ENCODE data around the gene VAPB. TPM values are rescaled to one million over a fixed set of nuclear protein-coding genes. Genes with fewer than 3 reads are reported as not detected.
A peak's percentile ranks its signal among the peaks of the same experiment; 100 is the strongest.

Gene VAPB
- total RNA-seq, 1 donor from 2014 or later: 47.6 TPM

DNA sequence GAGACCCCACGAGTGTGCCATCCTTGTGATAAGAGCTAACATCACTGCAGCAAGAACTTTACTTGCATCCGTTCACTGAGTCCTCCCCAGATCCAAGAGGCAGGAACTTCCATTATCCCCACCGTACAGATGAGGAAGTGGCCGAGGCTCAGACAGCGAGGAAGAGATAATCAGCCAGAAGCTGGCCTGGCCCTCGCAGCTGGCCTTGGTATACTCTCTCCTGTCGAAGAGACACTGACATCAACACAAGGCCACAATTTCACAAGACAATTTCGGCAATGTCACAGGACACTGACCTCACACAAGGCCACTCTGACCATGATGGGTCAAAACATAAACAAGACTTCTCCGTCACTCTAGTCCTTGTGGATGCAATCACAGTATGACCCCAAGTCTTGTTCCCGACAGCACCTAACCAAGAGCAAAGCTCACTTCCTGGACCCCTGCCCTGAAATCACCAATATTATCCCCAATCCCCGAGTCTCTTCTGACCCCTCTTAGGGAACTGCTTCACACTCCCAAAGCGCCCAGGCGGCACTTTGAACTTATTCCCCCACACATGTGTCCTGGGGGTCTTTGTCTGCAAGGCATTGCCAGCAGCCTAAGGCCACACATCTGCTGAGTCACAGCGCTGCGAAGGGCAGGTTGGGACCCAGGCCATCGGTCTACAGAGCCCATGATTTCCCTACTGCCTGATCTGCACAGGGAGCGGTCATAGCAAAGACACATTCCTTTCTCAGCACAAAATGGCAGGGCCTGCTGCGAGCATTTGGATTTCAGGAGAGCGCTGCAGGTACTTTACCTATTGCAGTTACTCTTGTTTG is 14.8 kb upstream of the VAPB start:
- Mint-ChIP-seq H3K4me1 (ENCODE audit: unreplicated experiment) (peaks cover 7% of the 10 kb centered on the region), H3K27ac (ENCODE audit: unreplicated experiment) (peak overlapping the region; percentile 18), H3K36me3 (ENCODE audit: unreplicated experiment) (no peaks in the 10 kb centered on the region), H3K27me3 (ENCODE audit: unreplicated experiment) (peaks cover 2% of the 10 kb centered on the region), H3K4me3 (ENCODE audit: unreplicated experiment) (no peak overlapping the region), H3K9me3 (ENCODE audit: unreplicated experiment) (no peaks in the 10 kb centered on the region)
- no peak for DNase-seq (ENCODE audit: extremely low spot score, unreplicated experiment)
- TF ChIP-seq, protein P1, sequence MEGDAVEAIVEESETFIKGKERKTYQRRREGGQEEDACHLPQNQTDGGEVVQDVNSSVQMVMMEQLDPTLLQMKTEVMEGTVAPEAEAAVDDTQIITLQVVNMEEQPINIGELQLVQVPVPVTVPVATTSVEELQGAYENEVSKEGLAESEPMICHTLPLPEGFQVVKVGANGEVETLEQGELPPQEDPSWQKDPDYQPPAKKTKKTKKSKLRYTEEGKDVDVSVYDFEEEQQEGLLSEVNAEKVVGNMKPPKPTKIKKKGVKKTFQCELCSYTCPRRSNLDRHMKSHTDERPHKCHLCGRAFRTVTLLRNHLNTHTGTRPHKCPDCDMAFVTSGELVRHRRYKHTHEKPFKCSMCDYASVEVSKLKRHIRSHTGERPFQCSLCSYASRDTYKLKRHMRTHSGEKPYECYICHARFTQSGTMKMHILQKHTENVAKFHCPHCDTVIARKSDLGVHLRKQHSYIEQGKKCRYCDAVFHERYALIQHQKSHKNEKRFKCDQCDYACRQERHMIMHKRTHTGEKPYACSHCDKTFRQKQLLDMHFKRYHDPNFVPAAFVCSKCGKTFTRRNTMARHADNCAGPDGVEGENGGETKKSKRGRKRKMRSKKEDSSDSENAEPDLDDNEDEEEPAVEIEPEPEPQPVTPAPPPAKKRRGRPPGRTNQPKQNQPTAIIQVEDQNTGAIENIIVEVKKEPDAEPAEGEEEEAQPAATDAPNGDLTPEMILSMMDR (IDR thresholded peaks at IDR 0.05): no peak

DNA sequence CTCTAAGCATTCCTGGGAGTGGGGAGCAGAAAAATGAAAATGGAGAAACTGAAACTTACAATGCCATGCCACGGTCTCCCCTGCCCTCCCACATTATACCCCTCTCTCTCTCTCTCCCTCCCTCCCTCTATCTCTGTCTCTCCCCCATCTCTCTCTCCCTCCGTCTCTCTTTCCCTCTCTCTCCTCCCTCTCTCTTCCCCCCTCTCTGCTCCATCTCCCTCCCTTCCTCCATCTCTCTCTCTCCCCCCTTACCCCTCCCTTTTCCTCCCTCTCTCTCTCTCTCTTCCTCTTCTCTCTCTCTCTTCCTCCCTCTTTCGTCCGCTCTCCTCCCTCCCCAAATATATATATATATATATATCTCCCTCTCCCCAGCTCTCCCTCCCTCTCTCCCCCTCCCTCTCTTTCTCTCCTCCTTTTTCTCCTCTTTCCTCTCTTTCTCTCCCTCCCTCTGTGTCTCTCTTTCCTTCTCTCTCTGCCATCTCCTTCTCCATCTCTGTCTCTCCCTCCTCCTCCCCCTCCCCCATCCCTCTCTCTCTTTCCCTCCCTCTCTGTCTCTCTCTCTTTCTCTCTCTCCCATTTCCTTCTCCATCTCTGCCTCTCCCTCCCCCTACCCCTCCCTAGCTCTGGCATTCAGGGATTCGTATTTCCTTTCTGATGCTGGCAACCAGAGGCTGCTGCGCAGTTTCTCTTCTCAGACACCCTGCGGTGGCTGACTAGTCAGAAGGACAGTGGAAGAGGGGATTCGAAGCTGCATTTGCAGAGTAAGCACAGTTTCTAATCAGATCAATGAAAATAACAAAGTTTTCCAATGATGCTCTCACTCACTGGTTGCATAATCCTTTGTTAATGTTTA is 13.9 kb upstream of the VAPB start:
- TF ChIP-seq, protein P1 (IDR thresholded peaks at IDR 0.05): no peak
- no peak overlapping the region for H3K4me3 Mint-ChIP-seq (ENCODE audit: unreplicated experiment)
- no peak for DNase-seq (ENCODE audit: extremely low spot score, unreplicated experiment)
- H3K9me3 Mint-ChIP-seq (ENCODE audit: unreplicated experiment): no peaks in the 10 kb centered on the region
- H3K36me3 Mint-ChIP-seq (ENCODE audit: unreplicated experiment): no peaks in the 10 kb centered on the region
- peaks cover 7% of the 10 kb centered on the region for H3K4me1 Mint-ChIP-seq (ENCODE audit: unreplicated experiment)
- H3K27me3 Mint-ChIP-seq (ENCODE audit: unreplicated experiment): peaks cover 2% of the 10 kb centered on the region
- H3K27ac Mint-ChIP-seq (ENCODE audit: unreplicated experiment): peak overlapping the region; percentile 53

DNA sequence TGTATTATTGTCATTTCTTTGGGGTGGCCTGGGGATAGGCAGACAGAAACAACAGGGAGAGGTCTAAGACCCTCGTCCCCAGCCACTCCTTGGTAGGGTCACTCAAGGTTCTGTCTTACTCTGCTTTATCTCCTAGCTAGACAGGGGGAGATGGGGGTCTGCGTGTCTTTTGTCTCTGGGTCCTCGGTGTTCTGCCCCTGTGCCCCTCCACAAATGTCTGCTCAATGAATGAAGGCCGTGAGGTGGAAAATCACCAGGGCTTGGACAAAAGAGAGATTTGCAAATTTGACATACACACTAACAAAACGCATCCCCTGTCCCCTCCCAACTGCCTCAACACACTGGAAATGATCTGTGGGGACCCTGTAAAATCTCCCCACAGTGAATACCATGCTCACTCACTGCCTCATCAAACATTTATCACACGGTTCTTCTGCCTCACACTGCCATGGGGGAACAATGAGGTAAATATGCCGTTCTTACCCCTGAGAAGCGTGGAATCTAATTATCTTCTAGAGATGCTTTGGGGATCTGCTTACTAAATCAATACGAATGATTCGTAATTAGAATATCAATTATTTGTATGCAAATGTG is 13.2 kb upstream of the VAPB start:
- TF ChIP-seq, protein P1 (IDR thresholded peaks at IDR 0.05): no peak
- no peaks in the 10 kb centered on the region for H3K36me3 Mint-ChIP-seq (ENCODE audit: unreplicated experiment)
- H3K4me1 Mint-ChIP-seq (ENCODE audit: unreplicated experiment): peaks cover 7% of the 10 kb centered on the region
- no peaks in the 10 kb centered on the region for H3K9me3 Mint-ChIP-seq (ENCODE audit: unreplicated experiment)
- H3K27ac Mint-ChIP-seq (ENCODE audit: unreplicated experiment): peak overlapping the region; percentile 53
- no peak for DNase-seq (ENCODE audit: extremely low spot score, unreplicated experiment)
- H3K4me3 Mint-ChIP-seq (ENCODE audit: unreplicated experiment): no peak overlapping the region
- H3K27me3 Mint-ChIP-seq (ENCODE audit: unreplicated experiment): peaks cover 2% of the 10 kb centered on the region

DNA sequence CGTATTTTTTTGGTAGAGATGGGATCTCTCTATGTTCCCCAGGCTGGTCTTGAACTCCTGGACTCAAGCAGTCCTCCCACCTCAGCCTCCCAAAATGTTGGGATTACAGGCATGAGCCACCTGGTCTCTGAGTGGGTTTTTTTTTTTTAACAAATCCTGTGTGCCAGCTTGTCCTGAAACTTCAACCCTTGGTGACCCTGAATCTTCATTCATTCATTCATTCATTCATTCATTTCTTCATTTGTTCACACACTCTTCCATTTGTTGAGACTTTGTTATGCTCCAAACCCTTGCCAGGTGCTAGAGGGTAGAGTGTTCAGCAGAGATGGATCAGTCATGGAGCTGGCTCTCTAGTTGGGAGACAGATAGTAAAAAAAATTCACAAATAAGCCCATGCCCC is 12.0 kb upstream of the VAPB start:
- no peak for DNase-seq (ENCODE audit: extremely low spot score, unreplicated experiment)
- H3K36me3 Mint-ChIP-seq (ENCODE audit: unreplicated experiment): no peaks in the 10 kb centered on the region
- H3K27ac Mint-ChIP-seq (ENCODE audit: unreplicated experiment): no peak overlapping the region
- H3K27me3 Mint-ChIP-seq (ENCODE audit: unreplicated experiment): peaks cover 2% of the 10 kb centered on the region
- no peak overlapping the region for H3K4me3 Mint-ChIP-seq (ENCODE audit: unreplicated experiment)
- TF ChIP-seq, protein P1 (IDR thresholded peaks at IDR 0.05): no peak
- H3K4me1 Mint-ChIP-seq (ENCODE audit: unreplicated experiment): peaks cover 7% of the 10 kb centered on the region
- H3K9me3 Mint-ChIP-seq (ENCODE audit: unreplicated experiment): peaks cover 5% of the 10 kb centered on the region

Measured in osteocyte (in vitro differentiated cells).